Uterus (tissue), 4 donors: ENCODE results near the gene SAE1. TPM values are rescaled to one million over a fixed set of nuclear protein-coding genes. Genes with fewer than 3 reads are reported as not detected.

Experiments used
- DNase-seq, 2 donors: peaks; one replicate each; pipeline ENCODE4 v3.0.0-alpha.2; 2019 to 2020
- H3K27ac ChIP-seq, 2 donors: fragments of 200-600 bp; sonication (generic); 1 replicate in 1 of 2; 2 replicates in 1 of 2; pipeline ENCODE4 v1.5.1; 2016 to 2018
- H3K27me3 ChIP-seq, 2 donors: fragments of 200-600 bp; sonication (generic); one replicate each; pipeline ENCODE4 v1.5.1; 2018 to 2019; ENCODE audit warnings: control low read depth in 1 of 2
- H3K36me3 ChIP-seq, 2 donors: fragments of 200-600 bp; sonication (generic); one replicate each; pipeline ENCODE4 v1.5.1; 2019; ENCODE audit warnings: control low read depth in 1 of 2
- H3K4me1 ChIP-seq, 2 donors: fragments of 200-600 bp; sonication (generic); one replicate each; pipeline ENCODE4 v1.5.1; 2018 to 2019; ENCODE audit warnings: control low read depth in 1 of 2
- H3K4me3 ChIP-seq, 2 donors: fragments of 200-600 bp; sonication (generic); 1 replicate in 1 of 2; 2 replicates in 1 of 2; pipeline ENCODE4 v1.5.1; 2018 to 2019; ENCODE audit warnings: mild to moderate bottlenecking in 1 of 2
- H3K9me3 ChIP-seq, 2 donors: fragments of 200-600 bp; sonication (generic); one replicate each; pipeline ENCODE4 v1.5.1; 2019; ENCODE audit warnings: control low read depth in 1 of 2
- POLR2A ChIP-seq, 2 donors: fragments of 450-650 bp; IDR thresholded peaks; one replicate each; pipeline ENCODE4 v1.6.1; 2016; ENCODE audit warnings: antibody characterized with exemption in 2 of 2, mild to moderate bottlenecking in 1 of 2, moderate library complexity in 1 of 2
- intact Hi-C: fragments of 100-400 bp; cut with DNase I; formaldehyde crosslinking; loops from one replicate; pipeline ENCODE4 v1.15.1; 2023; ENCODE audit warnings: low total_unique reads
- total RNA-seq, 4 donors: library from RNA; depleted of rRNA in 3 of 4; stranded (reverse); fragments of >200 nt in 3 of 4; gene quantifications; one replicate each; pipeline versions ENCODE4 v1.1.0 to v1.2.4, GENCODE V29; 2014 to 2023
- TF ChIP-seq, protein P1 (sequence below), 4 experiments: fragments of 200-600 bp in 2 of 4; fragments of 450-650 bp in 2 of 4; sonication (generic) in 2 of 4; IDR thresholded peaks; one replicate each; pipeline ENCODE4 v1.5.1; 2016 to 2019; ENCODE audit warnings: antibody characterized with exemption in 4 of 4, mild to moderate bottlenecking in 2 of 4, moderate library complexity in 1 of 4
- donor health status: DM: yes; HTN: yes; CAD: no.

SAE1 gene
- total RNA-seq, 4 donors from 2014 or later: 17.6 to 144 (median 45.6) TPM

DNA sequence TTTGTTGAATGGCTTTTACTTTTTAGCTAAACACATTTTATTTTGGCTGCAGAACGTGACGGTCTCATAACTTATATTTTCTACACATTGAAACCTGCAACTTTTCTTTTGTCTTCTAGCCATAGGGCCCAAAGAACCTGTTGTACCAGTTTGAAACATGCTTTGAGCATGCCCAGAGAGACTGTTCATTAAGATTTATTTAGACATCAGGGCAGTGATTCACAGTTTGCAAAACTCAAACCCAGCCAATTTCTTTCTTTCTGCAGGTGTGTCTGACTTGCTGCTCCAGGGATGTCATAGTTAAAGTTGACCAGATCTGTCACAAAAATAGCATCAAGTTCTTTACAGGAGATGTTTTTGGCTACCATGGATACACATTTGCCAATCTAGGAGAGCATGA lies 22.0 kb downstream of the SAE1 start:
- intact Hi-C loops: no loop called here
- no peak overlapping the region for H3K27ac ChIP-seq
- no peak for TF ChIP-seq POLR2A (IDR thresholded peaks at IDR 0.05)
- TF ChIP-seq, protein P1, sequence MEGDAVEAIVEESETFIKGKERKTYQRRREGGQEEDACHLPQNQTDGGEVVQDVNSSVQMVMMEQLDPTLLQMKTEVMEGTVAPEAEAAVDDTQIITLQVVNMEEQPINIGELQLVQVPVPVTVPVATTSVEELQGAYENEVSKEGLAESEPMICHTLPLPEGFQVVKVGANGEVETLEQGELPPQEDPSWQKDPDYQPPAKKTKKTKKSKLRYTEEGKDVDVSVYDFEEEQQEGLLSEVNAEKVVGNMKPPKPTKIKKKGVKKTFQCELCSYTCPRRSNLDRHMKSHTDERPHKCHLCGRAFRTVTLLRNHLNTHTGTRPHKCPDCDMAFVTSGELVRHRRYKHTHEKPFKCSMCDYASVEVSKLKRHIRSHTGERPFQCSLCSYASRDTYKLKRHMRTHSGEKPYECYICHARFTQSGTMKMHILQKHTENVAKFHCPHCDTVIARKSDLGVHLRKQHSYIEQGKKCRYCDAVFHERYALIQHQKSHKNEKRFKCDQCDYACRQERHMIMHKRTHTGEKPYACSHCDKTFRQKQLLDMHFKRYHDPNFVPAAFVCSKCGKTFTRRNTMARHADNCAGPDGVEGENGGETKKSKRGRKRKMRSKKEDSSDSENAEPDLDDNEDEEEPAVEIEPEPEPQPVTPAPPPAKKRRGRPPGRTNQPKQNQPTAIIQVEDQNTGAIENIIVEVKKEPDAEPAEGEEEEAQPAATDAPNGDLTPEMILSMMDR (IDR thresholded peaks at IDR 0.05): no peak
- no peak overlapping the region for H3K4me3 ChIP-seq
- no peaks in the 10 kb centered on the region for H3K4me1 ChIP-seq
- no peaks in the 10 kb centered on the region for H3K9me3 ChIP-seq
- no peak for DNase-seq
- no peaks in the 10 kb centered on the region for H3K36me3 ChIP-seq
- no peaks in the 10 kb centered on the region for H3K27me3 ChIP-seq

DNA sequence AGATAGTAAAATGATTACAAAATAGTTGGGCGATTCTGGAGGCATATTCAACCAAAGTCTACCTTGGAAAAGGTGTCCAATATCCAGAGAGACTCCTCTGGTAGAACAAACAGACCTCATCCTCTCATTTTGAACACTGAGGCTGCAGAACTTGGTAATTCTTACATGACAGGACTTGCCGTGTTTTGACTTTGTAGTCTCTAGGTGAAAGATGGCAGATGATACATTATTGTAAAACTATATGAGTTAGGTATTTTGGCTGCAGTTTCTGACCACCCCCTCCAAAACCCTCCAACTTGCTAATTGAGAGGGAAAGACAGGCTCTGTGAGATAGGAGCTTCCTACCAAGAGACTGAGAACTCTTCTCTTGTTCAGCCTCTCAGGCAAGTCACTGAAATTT lies 22.6 kb downstream of the SAE1 start:
- intact Hi-C loops: no loop called here
- no peak for TF ChIP-seq POLR2A (IDR thresholded peaks at IDR 0.05)
- TF ChIP-seq, protein P1 (IDR thresholded peaks at IDR 0.05): no peak
- Histone ChIP-seq H3K36me3 (no peaks in the 10 kb centered on the region), H3K27ac (no peak overlapping the region), H3K9me3 (no peaks in the 10 kb centered on the region), H3K4me1 (peaks cover 0 to 2% of the 10 kb centered on the region in 2 donors), H3K27me3 (no peaks in the 10 kb centered on the region), H3K4me3 (no peak overlapping the region)
- DNase-seq: no peak

DNA sequence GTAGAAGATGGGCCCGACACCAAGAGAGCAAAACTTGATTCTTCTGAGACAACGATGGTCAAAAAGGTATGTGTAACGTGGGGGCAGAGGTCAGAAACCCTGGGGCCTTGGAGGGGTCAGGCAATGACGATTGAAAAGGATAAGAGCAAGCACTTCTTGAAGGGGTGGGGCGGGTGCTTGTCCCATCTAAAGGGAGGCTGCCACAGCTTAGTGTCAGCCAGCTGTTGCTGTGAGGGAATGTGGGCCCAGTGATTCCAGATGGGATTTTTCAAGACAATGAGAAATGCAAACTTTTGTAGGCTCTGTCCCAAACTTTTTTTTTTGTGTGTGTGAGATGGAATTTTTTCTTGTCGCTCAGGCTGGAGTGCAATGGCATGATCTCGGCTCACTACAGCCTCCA lies 24.5 kb downstream of the SAE1 start:
- Histone ChIP-seq H3K27me3 (no peaks in the 10 kb centered on the region), H3K4me1 (peaks cover 0 to 4% of the 10 kb centered on the region in 2 donors), H3K9me3 (no peaks in the 10 kb centered on the region), H3K36me3 (no peaks in the 10 kb centered on the region), H3K27ac (peak overlapping the region in 1 of 2 donors; percentile 30), H3K4me3 (no peak overlapping the region)
- peak in 1 of 2 donors; percentile 22 for DNase-seq
- intact Hi-C loops: no loop called here
- TF ChIP-seq POLR2A (IDR thresholded peaks at IDR 0.05): no peak
- TF ChIP-seq, protein P1 (IDR thresholded peaks at IDR 0.05): no peak

DNA sequence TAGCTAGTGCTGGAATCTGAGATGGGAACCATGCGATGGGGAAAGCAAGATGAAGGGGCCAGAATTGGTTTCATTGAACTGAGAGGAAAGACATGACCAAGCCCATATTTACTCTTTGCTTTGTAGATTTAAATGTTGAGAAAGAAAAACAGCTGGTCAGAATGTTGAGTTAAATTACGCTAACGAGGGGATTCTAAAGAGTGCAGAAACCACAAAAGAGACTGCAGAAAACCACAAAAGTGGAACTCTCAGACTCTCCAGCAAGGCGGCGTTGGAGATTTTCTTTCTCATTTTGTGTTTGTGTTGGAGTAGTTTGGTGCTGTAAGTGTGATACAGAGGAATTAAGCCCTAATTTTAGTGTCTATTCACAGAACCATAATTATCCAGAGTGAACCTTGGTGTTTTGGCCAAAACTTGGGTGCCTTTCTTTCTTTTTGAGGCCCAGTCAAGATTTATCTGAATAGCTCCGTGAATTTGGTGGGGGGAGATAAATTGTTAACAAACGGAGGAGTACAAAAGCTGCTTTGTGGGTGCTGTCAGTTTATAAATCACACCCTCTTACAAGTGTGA lies 26.3 kb downstream of the SAE1 start:
- Histone ChIP-seq H3K9me3 (no peaks in the 10 kb centered on the region), H3K36me3 (no peaks in the 10 kb centered on the region), H3K4me3 (no peak overlapping the region), H3K4me1 (peaks cover 0 to 4% of the 10 kb centered on the region in 2 donors), H3K27ac (peak overlapping the region; percentile 62 to 73), H3K27me3 (no peaks in the 10 kb centered on the region)
- TF ChIP-seq, protein P1 (IDR thresholded peaks at IDR 0.05): no peak
- no peak for TF ChIP-seq POLR2A (IDR thresholded peaks at IDR 0.05)
- intact Hi-C loops: no loop called here
- DNase-seq: no peak

DNA sequence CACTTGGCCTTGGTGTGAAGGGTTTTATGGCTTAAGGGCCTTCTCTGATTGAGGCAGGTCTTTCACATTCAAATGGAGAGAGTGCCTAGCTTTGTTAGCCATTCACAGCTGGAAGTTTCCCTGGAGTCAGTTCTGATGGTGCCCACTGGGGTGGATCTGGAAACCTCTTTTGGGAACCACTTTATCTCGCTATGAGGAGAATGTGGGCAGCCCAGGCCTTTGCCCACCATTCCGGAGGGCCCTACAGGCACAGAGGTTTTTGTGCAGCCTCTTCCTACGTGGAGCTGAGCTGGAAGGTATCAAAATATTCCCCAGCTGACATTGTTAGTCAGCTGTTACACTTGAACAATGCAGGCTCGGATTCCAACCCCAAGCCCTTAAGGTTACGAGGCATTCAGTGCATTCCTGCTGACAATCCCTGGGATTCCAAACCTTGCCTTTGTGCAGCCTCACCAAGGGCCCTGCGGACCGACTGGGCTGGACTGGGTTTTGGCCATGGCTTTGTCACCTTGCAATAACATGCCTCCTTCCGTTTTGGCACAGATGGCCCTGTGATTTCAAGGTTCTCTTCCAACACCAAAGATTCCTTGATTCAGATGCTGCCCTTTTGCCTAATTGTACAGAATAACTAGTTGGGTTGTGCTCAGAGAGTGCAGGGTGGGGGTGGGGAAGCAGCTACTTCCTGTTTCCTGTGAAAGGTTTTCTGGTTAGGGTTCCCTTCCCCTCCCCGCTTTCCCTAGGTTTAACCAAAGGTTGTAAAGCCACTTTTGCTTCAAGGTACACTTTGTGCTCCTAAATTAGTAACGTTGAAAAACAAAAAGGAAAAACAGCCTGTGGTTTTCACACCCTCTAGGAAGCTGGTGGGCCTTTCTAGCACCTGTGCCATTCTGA lies 27.0 kb downstream of the SAE1 start:
- H3K4me3 ChIP-seq: no peak overlapping the region
- no peaks in the 10 kb centered on the region for H3K36me3 ChIP-seq
- peak overlapping the region; percentile 62 to 73 for H3K27ac ChIP-seq
- intact Hi-C loops: no loop called here
- H3K4me1 ChIP-seq: peaks cover 0 to 4% of the 10 kb centered on the region in 2 donors
- H3K9me3 ChIP-seq: no peaks in the 10 kb centered on the region
- no peaks in the 10 kb centered on the region for H3K27me3 ChIP-seq
- TF ChIP-seq, protein P1 (IDR thresholded peaks at IDR 0.05): no peak
- DNase-seq: peak in 1 of 2 donors; percentile 60
